ENCODE data around the gene RCAN3.

The RCAN3 gene

GRCh38 chr1:24463776-24464735, 38.6 kb upstream of the RCAN3 start:
- peak; percentile 55 for DNase-seq (ENCODE audit: low read depth)
- no peak overlapping the region for H3K4me3 ChIP-seq (ENCODE audit: low read length)
- TF ChIP-seq CTCF (conservative IDR thresholded peaks at IDR 0.05; ENCODE audit: low read length) = no peak

GRCh38 chr1:24465099-24465498, 37.5 kb upstream of the RCAN3 start:
- no peak overlapping the region for H3K4me3 ChIP-seq (ENCODE audit: low read length)
- no peak for DNase-seq (ENCODE audit: low read depth)
- TF ChIP-seq CTCF (conservative IDR thresholded peaks at IDR 0.05; ENCODE audit: low read length) = no peak

GRCh38 chr1:24465638-24466037, 37.0 kb upstream of the RCAN3 start:
- no peak for TF ChIP-seq CTCF (conservative IDR thresholded peaks at IDR 0.05; ENCODE audit: low read length)
- H3K4me3 ChIP-seq (ENCODE audit: low read length) = no peak overlapping the region
- DNase-seq (ENCODE audit: low read depth) = no peak

DNA sequence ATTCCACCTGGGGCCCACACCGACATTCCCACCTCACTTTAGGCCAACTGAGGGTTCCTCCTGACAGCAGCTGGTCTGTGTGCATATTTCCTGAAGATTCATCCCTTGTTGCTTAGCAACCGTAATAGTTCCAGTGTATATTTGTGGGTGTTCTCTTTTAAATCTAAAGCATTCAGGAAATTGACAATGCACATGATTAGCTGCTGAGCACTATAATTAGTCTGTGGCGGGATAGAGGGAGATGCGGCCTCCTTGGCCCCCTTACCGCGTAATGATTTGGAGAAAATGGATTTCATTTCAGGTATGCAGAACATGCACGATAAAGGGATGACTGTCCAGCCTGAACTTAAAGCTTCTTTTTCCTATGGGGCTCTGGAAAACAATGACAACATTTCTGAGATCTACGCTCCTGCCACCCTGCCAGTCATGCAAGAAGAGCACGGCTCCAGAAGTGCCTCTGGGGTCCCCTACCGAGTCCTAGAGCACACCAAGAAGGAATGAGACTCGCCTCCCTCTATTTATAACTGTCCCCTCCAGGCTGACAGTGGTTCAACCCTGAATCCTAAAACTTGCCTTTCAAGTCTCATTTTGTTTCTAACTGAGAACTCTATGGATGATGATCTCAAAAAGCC, 33.8 kb upstream of the RCAN3 start:
- no peak for TF ChIP-seq CTCF (conservative IDR thresholded peaks at IDR 0.05; ENCODE audit: low read length)
- DNase-seq (ENCODE audit: low read depth) = no peak
- no peak overlapping the region for H3K4me3 ChIP-seq (ENCODE audit: low read length)

- TF ChIP-seq CTCF (conservative IDR thresholded peaks at IDR 0.05; ENCODE audit: low read length) = no peak
- no peak for DNase-seq (ENCODE audit: low read depth)
- H3K4me3 ChIP-seq (ENCODE audit: low read length) = no peak overlapping the region
Observed at GRCh38 chr1:24470592-24470991, 32.0 kb upstream of the RCAN3 start.

DNA sequence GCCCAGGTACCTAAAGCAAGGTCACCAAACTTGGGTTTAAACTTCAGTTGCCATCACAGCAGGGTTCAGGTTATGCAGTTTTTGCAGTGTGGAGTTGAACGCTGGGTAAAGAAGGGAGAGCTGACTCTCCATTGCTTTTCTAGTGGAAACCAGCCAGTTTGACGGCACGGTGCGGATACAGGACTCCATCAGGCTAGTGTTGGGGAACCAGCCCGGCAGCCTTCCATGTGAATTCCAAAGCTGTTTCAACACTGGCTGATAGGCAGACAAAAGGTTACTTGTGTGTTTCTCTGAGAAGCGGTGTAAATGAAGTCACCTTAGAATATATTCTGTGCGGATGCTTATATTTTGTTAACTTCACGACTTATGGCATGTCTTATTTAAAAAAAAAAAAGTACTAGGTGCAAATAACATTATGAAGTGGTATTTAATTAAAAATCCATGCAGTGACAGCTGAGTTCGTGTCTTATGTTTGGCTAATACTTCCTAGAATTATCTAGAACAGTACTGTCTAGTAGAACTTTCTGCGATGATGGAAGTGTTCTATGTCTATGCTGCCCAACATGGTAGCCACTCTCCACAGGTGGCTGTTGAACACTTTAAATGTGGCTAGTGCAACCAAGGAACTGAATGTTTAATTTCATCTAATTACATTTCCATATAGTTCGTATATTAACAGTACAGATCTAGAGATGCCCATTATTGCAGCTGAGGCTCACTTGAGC, 29.9 kb upstream of the RCAN3 start:
- H3K4me3 ChIP-seq (ENCODE audit: low read length) = no peak overlapping the region
- DNase-seq (ENCODE audit: low read depth) = no peak
- TF ChIP-seq CTCF (conservative IDR thresholded peaks at IDR 0.05; ENCODE audit: low read length) = no peak

Measured in AG10803 (cell line).